H9 (cell line): ENCODE measurements around the gene RASSF3. TPM values are rescaled to one million over a fixed set of nuclear protein-coding genes. Genes with fewer than 3 reads are reported as not detected.

Experiments used
- DNase-seq: peaks from one replicate; pipeline ENCODE4 v3.0.0-alpha.2; 2017
- H2AFZ ChIP-seq: one replicate; pipeline ENCODE4 v1.6.1; 2013; ENCODE audit warnings: mild to moderate bottlenecking, low read length, control low read depth, moderate library complexity
- H2AK5ac ChIP-seq: 2 replicates; pipeline ENCODE4 v1.6.1; 2013; ENCODE audit warnings: low read length, control low read depth, mixed read lengths; ENCODE audit not compliant: insufficient read length
- H2BK120ac ChIP-seq: one replicate; pipeline ENCODE4 v1.6.1; 2013; ENCODE audit warnings: low read depth, mild to moderate bottlenecking, low read length, control low read depth, inconsistent platforms; ENCODE audit not compliant: poor library complexity, severe bottlenecking
- H2BK12ac ChIP-seq: 2 replicates; pipeline ENCODE4 v1.6.1; 2013; ENCODE audit warnings: low read length, control low read depth, mixed read lengths, low read depth; ENCODE audit not compliant: insufficient read length
- H2BK15ac ChIP-seq: 2 replicates; pipeline ENCODE4 v1.6.1; 2013; ENCODE audit warnings: low read depth, low read length, control low read depth
- H2BK20ac ChIP-seq: one replicate; pipeline ENCODE4 v1.6.1; 2013; ENCODE audit warnings: low read depth, mild to moderate bottlenecking, low read length, control low read depth, inconsistent platforms; ENCODE audit not compliant: poor library complexity, severe bottlenecking
- H2BK5ac ChIP-seq: 2 replicates; pipeline ENCODE4 v1.6.1; 2013; ENCODE audit warnings: low read length, control low read depth, mixed read lengths; ENCODE audit not compliant: insufficient read length
- H3K14ac ChIP-seq: 2 replicates; pipeline ENCODE4 v1.6.1; 2013; ENCODE audit warnings: low read length, control low read depth; ENCODE audit not compliant: insufficient read depth
- H3K18ac ChIP-seq: 2 replicates; pipeline ENCODE4 v1.6.1; 2013; ENCODE audit warnings: low read depth, mild to moderate bottlenecking, mixed read lengths, low read length, control low read depth; ENCODE audit not compliant: insufficient read length
- H3K23ac ChIP-seq: 2 replicates; pipeline ENCODE4 v1.6.1; 2013; ENCODE audit warnings: low read length, control low read depth, mixed read lengths, low read depth; ENCODE audit not compliant: insufficient read length
- H3K23me2 ChIP-seq: 2 replicates; pipeline ENCODE4 v1.6.1; 2013; ENCODE audit warnings: low read depth, mild to moderate bottlenecking, mixed read lengths, low read length, control low read depth; ENCODE audit not compliant: insufficient read length, poor library complexity, severe bottlenecking
- H3K27ac ChIP-seq: 2 replicates; pipeline ENCODE4 v1.5.1; 2013; ENCODE audit warnings: low read length, control low read depth, mixed read lengths, low read depth; ENCODE audit not compliant: insufficient read length
- H3K27me3 ChIP-seq: 2 replicates; pipeline ENCODE4 v1.6.1; 2013; ENCODE audit warnings: low read length, control low read depth, inconsistent platforms; ENCODE audit not compliant: insufficient read depth
- H3K4ac ChIP-seq: 2 replicates; pipeline ENCODE4 v1.6.1; 2013; ENCODE audit warnings: low read depth, mild to moderate bottlenecking, control low read depth, inconsistent platforms, low read length, moderate library complexity
- H3K4me1 ChIP-seq: 2 replicates; pipeline ENCODE4 v1.6.1; 2013; ENCODE audit warnings: low read length, control low read depth, inconsistent platforms; ENCODE audit not compliant: insufficient read depth
- H3K4me2 ChIP-seq: 2 replicates; pipeline ENCODE4 v1.6.1; 2013; ENCODE audit warnings: low read length, control low read depth, mixed read lengths; ENCODE audit not compliant: insufficient read length, insufficient read depth
- H3K56ac ChIP-seq: 2 replicates; pipeline ENCODE4 v1.6.1; 2013; ENCODE audit warnings: low read depth, mild to moderate bottlenecking, mixed read lengths, low read length, control low read depth; ENCODE audit not compliant: insufficient read length
- H3K79me1 ChIP-seq: 2 replicates; pipeline ENCODE4 v1.6.1; 2013; ENCODE audit warnings: low read depth, mild to moderate bottlenecking, moderate library complexity, low read length, control low read depth, inconsistent platforms; ENCODE audit not compliant: insufficient read depth, poor library complexity, severe bottlenecking
- H3K79me2 ChIP-seq: 2 replicates; pipeline ENCODE4 v1.6.1; 2013; ENCODE audit warnings: low read length, control low read depth, inconsistent platforms; ENCODE audit not compliant: insufficient read depth
- H3K9ac ChIP-seq: 2 replicates; pipeline ENCODE4 v1.6.1; 2013; ENCODE audit warnings: low read length, control low read depth, mixed read lengths; ENCODE audit not compliant: insufficient read length; ENCODE audit errors: extremely low read depth
- H3K9me3 ChIP-seq: one replicate; pipeline ENCODE4 v1.6.1; 2013; ENCODE audit warnings: low read depth, low read length, inconsistent platforms; ENCODE audit not compliant: control insufficient read depth
- H3T11ph ChIP-seq: one replicate; pipeline ENCODE4 v1.6.1; 2013; ENCODE audit warnings: mild to moderate bottlenecking, low read length, control low read depth, inconsistent platforms
- H4K20me1 ChIP-seq: one replicate; pipeline ENCODE4 v1.6.1; 2013; ENCODE audit not compliant: control insufficient read depth, insufficient read length, insufficient read depth
- H4K5ac ChIP-seq: 2 replicates; pipeline ENCODE4 v1.6.1; 2013; ENCODE audit warnings: low read depth, mild to moderate bottlenecking, mixed read lengths, low read length, control low read depth; ENCODE audit not compliant: insufficient read length
- H4K8ac ChIP-seq: replicated peaks from 2 replicates; pipeline ENCODE4 v1.6.1; 2013; ENCODE audit warnings: low read length, control low read depth, mixed read lengths, low read depth; ENCODE audit not compliant: insufficient read length
- H4K91ac ChIP-seq: 2 replicates; pipeline ENCODE4 v1.6.1; 2013; ENCODE audit warnings: low read depth, mild to moderate bottlenecking, moderate library complexity, mixed read lengths, low read length, control low read depth; ENCODE audit not compliant: insufficient read length
- H3K27ac Mint-ChIP-seq, 3 experiments: 2 replicates in 2 of 3; 3 replicates in 1 of 3; pipeline ENCODE4 v1.8.0; 2020 to 2021; ENCODE audit warnings: mixed read lengths in 3 of 3, mild to moderate bottlenecking in 1 of 3, moderate library complexity in 1 of 3
- H3K27me3 Mint-ChIP-seq: 2 replicates; pipeline ENCODE4 v1.8.0; 2021; ENCODE audit warnings: low read depth, mild to moderate bottlenecking, moderate library complexity, mixed read lengths
- H3K36me3 Mint-ChIP-seq, 3 experiments: 2 replicates in 2 of 3; 3 replicates in 1 of 3; pipeline ENCODE4 v1.8.0; 2020 to 2021; ENCODE audit warnings: low read depth in 3 of 3, mixed read lengths in 3 of 3; ENCODE audit not compliant: insufficient read depth in 1 of 3
- H3K4me1 Mint-ChIP-seq, 2 experiments: 2 replicates each; pipeline ENCODE4 v1.8.0; 2020; ENCODE audit warnings: mixed read lengths in 2 of 2
- H3K4me3 Mint-ChIP-seq, 2 experiments: 2 replicates in 1 of 2; 3 replicates in 1 of 2; pipeline ENCODE4 v1.8.0; 2020 to 2021; ENCODE audit warnings: mild to moderate bottlenecking in 2 of 2, mixed read lengths in 2 of 2, moderate library complexity in 1 of 2
- H3K9me3 Mint-ChIP-seq, 2 experiments: 2 replicates in 1 of 2; 3 replicates in 1 of 2; pipeline ENCODE4 v1.8.0; 2020; ENCODE audit warnings: mild to moderate bottlenecking in 2 of 2, mixed read lengths in 2 of 2, moderate library complexity in 1 of 2
- WGBS: extraction: QIAGEN DNeasy Blood & Tissue Kit; methylation state at CpG from one replicate; pipeline ENCODE4 v1.1.7; 2013; ENCODE audit warnings: missing lambda C conversion rate, low lambda C conversion rate, mixed read lengths; ENCODE audit not compliant: insufficient read length; ENCODE audit errors: extremely low coverage; 5-methylcytosine and 5-hydroxymethylcytosine counted together
- total RNA-seq: library from RNA; stranded (reverse); gene quantifications from 2 replicates; pipeline ENCODE4 v1.2.1, GENCODE V29; 2021
- TF ChIP-seq, protein P1 (sequence below): fragments of 200-600 bp; sonication (generic); conservative IDR thresholded peaks from 3 replicates; pipeline ENCODE4 v1.8.0; 2021; ENCODE audit warnings: antibody characterized with exemption, mild to moderate bottlenecking

Gene RASSF3
- total RNA-seq, 1 experiment from 2014 or later: 45.1 TPM

DNA sequence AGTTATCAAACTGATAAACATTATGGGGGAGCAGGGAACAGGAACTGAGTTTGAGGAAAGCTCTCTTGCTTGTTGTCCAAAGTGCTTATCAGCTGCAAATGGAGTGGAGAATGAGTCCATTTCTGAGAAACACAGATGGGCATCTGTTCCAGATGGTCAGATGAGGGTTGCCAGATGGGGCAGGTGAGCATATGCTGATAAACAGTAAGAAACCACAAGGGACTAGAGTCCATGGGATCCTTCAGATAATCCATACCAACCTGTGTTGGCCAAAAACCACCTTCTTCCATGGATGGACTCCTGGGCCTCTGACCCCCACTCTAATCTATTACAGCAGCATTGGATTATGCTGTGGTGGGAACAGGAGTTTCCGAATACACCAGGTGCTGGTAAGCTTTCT lies 110.6 kb downstream of the RASSF3 start:
- Histone ChIP-seq H3K14ac (no peak overlapping the region), H2BK12ac (no peak overlapping the region), H3K18ac (no peak overlapping the region), H3K4me2 (no peak overlapping the region), H2AK5ac (no peak overlapping the region), H3K23me2 (no peaks in the 10 kb centered on the region), H3K56ac (no peak overlapping the region), H2BK15ac (no peak overlapping the region), H4K20me1 (no peaks in the 10 kb centered on the region), H2BK5ac (no peak overlapping the region), H3K79me1 (no peaks in the 10 kb centered on the region), H3K27me3 (no peaks in the 10 kb centered on the region), H3T11ph (no peak overlapping the region), H2AFZ (no peak overlapping the region), H2BK120ac (no peak overlapping the region), H3K9me3 (no peaks in the 10 kb centered on the region), H3K79me2 (no peaks in the 10 kb centered on the region), H3K4ac (no peak overlapping the region), H4K91ac (no peak overlapping the region), H3K9ac (no peak overlapping the region), H3K23ac (no peak overlapping the region), H2BK20ac (no peak overlapping the region), H3K4me1 (no peaks in the 10 kb centered on the region), H4K5ac (no peak overlapping the region), H4K8ac (no peak overlapping the region), H3K27ac (no peak overlapping the region)
- Mint-ChIP-seq H3K36me3 (peaks cover 6 to 48% (median 26%) of the 10 kb centered on the region in 3 experiments; a peak in 6 of 7 replicates), H3K27me3 (no peaks in the 10 kb centered on the region), H3K4me3 (no peak overlapping the region), H3K27ac (no peak overlapping the region), H3K9me3 (no peaks in the 10 kb centered on the region), H3K4me1 (no peaks in the 10 kb centered on the region)
- TF ChIP-seq, protein P1, sequence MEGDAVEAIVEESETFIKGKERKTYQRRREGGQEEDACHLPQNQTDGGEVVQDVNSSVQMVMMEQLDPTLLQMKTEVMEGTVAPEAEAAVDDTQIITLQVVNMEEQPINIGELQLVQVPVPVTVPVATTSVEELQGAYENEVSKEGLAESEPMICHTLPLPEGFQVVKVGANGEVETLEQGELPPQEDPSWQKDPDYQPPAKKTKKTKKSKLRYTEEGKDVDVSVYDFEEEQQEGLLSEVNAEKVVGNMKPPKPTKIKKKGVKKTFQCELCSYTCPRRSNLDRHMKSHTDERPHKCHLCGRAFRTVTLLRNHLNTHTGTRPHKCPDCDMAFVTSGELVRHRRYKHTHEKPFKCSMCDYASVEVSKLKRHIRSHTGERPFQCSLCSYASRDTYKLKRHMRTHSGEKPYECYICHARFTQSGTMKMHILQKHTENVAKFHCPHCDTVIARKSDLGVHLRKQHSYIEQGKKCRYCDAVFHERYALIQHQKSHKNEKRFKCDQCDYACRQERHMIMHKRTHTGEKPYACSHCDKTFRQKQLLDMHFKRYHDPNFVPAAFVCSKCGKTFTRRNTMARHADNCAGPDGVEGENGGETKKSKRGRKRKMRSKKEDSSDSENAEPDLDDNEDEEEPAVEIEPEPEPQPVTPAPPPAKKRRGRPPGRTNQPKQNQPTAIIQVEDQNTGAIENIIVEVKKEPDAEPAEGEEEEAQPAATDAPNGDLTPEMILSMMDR: no peak
- no CpG with 5 or more reads among the region's 1 CpG for WGBS
- DNase-seq: no peak
